H1 (cell line): ENCODE results near the gene ZNF586. TPM values are rescaled to one million over a fixed set of nuclear protein-coding genes. Genes with fewer than 3 reads are reported as not detected.
"Not testable (repeated sequence)": the region's sequence is repeated elsewhere in the genome, so short reads cannot be mapped to it uniquely, and the experiment has no call there.

Experiments used
- CTCF ChIA-PET: fragments of 300-600 bp; sonication (Branson Sonifier 250); formaldehyde crosslinking; loops from one replicate; lab custom pipeline; 2021; ENCODE audit not compliant: partially characterized antibody; lab: Charles Lee
- POLR2A ChIA-PET: fragments of 300-600 bp; sonication (Branson Sonifier 250); formaldehyde crosslinking; loops from one replicate; lab custom pipeline; 2021; ENCODE audit warnings: inconsistent platforms; ENCODE audit not compliant: partially characterized antibody; lab: Charles Lee
- DNase-seq, 2 experiments: peaks; one replicate each; pipeline versions ENCODE4 v3.0.0 to v3.0.0-alpha.2; 2010 to 2022; ENCODE audit warnings: low spot score in 2 of 2, low read depth in 1 of 2, mixed read lengths in 1 of 2
- FAIRE-seq: peaks from 2 replicates; lab custom pipeline; 2011; peaks lifted over from hg19 to GRCh38; lab: Jason Lieb, UNC
- H2AFZ ChIP-seq: 2 replicates; pipeline ENCODE4 v1.8.1; 2012; ENCODE audit warnings: low read length, inconsistent platforms
- H2AK5ac ChIP-seq: 2 replicates; pipeline ENCODE4 v1.6.1; 2013; ENCODE audit warnings: low read depth, low read length
- H2BK120ac ChIP-seq: replicated peaks from 2 replicates; pipeline ENCODE3; 2013; ENCODE audit warnings: low read depth, low read length, inconsistent platforms
- H2BK12ac ChIP-seq: 2 replicates; pipeline ENCODE4 v1.6.1; 2013; ENCODE audit warnings: low read depth, low read length
- H2BK15ac ChIP-seq: 2 replicates; pipeline ENCODE4 v1.6.1; 2013; ENCODE audit warnings: low read length
- H2BK20ac ChIP-seq: 2 replicates; pipeline ENCODE4 v1.6.1; 2013; ENCODE audit warnings: low read length
- H2BK5ac ChIP-seq: 2 replicates; pipeline ENCODE4 v1.6.1; 2013; ENCODE audit warnings: low read depth, low read length
- H3K14ac ChIP-seq: 2 replicates; pipeline ENCODE4 v1.6.1; 2013; ENCODE audit warnings: inconsistent platforms; ENCODE audit not compliant: insufficient read length
- H3K18ac ChIP-seq: 2 replicates; pipeline ENCODE4 v1.6.1; 2013; ENCODE audit warnings: low read length; ENCODE audit errors: extremely low read depth
- H3K23ac ChIP-seq: 2 replicates; pipeline ENCODE4 v1.6.1; 2013; ENCODE audit warnings: inconsistent platforms; ENCODE audit not compliant: insufficient read length
- H3K23me2 ChIP-seq: 2 replicates; pipeline ENCODE4 v1.6.1; 2013; ENCODE audit warnings: low read depth, low read length
- H3K27ac ChIP-seq: 2 replicates; pipeline ENCODE4 v1.6.1; 2011; ENCODE audit warnings: low read depth, low read length, inconsistent platforms
- H3K27me3 ChIP-seq, 4 experiments: replicated peaks in 1 of 4; 1 replicate in 1 of 4; 2 replicates in 3 of 4; pipeline versions ENCODE4 v1.6.1 to v1.8.1; 2011 to 2013; ENCODE audit warnings: low read length in 3 of 4, mild to moderate bottlenecking in 3 of 4, inconsistent platforms in 2 of 4, mixed read lengths in 2 of 4, moderate library complexity in 1 of 4; ENCODE audit not compliant: control insufficient read depth in 3 of 4, insufficient read depth in 3 of 4; ENCODE audit errors: extremely low read depth in 1 of 4
- H3K36me3 ChIP-seq, 4 experiments: 2 replicates each; pipeline versions ENCODE4 v1.6.1 to v1.8.1; 2011 to 2013; ENCODE audit warnings: mild to moderate bottlenecking in 4 of 4, low read length in 3 of 4, moderate library complexity in 2 of 4, control low read depth in 1 of 4, inconsistent platforms in 1 of 4; ENCODE audit not compliant: insufficient read depth in 4 of 4, control insufficient read depth in 2 of 4
- H3K4ac ChIP-seq: replicated peaks from 2 replicates; pipeline ENCODE3; 2013; ENCODE audit warnings: low read length, low read depth, mixed read lengths, inconsistent platforms; ENCODE audit not compliant: insufficient read length
- H3K4me1 ChIP-seq, 4 experiments: replicated peaks in 1 of 4; 1 replicate in 1 of 4; 2 replicates in 3 of 4; pipeline versions ENCODE4 v1.6.1 to v1.8.1; 2011 to 2013; ENCODE audit warnings: low read length in 3 of 4, inconsistent platforms in 2 of 4, mixed read lengths in 1 of 4; ENCODE audit not compliant: insufficient read depth in 4 of 4, control insufficient read depth in 3 of 4
- H3K4me2 ChIP-seq, 2 experiments: 2 replicates each; pipeline versions ENCODE4 v1.6.1 to v1.8.1; 2011 to 2013; ENCODE audit warnings: low read depth in 2 of 2, low read length in 2 of 2, control low read depth in 1 of 2, inconsistent platforms in 1 of 2, mild to moderate bottlenecking in 1 of 2; ENCODE audit not compliant: insufficient read depth in 1 of 2
- H3K4me3 ChIP-seq, 4 experiments: fragments of 200-600, 300-600 bp in 1 of 4; sonication (generic), shearing (Covaris generic), sonication (Bioruptor Twin) in 1 of 4; 2 replicates each; pipeline versions ENCODE4 v1.5.1 to v1.8.1; 2011 to 2016; ENCODE audit warnings: low read length in 4 of 4, low read depth in 3 of 4, control low read depth in 2 of 4, inconsistent platforms in 2 of 4, mild to moderate bottlenecking in 2 of 4, mixed read lengths in 1 of 4, moderate library complexity in 1 of 4; ENCODE audit not compliant: insufficient read depth in 2 of 4; ENCODE audit errors: extremely low read depth in 1 of 4
- H3K56ac ChIP-seq: replicated peaks from 2 replicates; pipeline ENCODE3; 2013; ENCODE audit warnings: low read depth, mild to moderate bottlenecking, mixed read lengths, low read length, inconsistent platforms; ENCODE audit not compliant: insufficient read length
- H3K79me1 ChIP-seq: 2 replicates; pipeline ENCODE4 v1.6.1; 2013; ENCODE audit warnings: low read depth, low read length, control low read depth
- H3K79me2 ChIP-seq, 2 experiments: 2 replicates each; pipeline versions ENCODE4 v1.6.1 to v1.8.1; 2012 to 2013; ENCODE audit warnings: low read length in 2 of 2, mild to moderate bottlenecking in 2 of 2, inconsistent platforms in 1 of 2; ENCODE audit not compliant: insufficient read depth in 2 of 2, control insufficient read depth in 1 of 2
- H3K9ac ChIP-seq, 4 experiments: replicated peaks in 1 of 4; 1 replicate in 1 of 4; 2 replicates in 3 of 4; pipeline versions ENCODE4 v1.6.1 to v1.8.1; 2011 to 2013; ENCODE audit warnings: low read depth in 3 of 4, low read length in 3 of 4, control low read depth in 2 of 4, mild to moderate bottlenecking in 2 of 4, moderate library complexity in 2 of 4, inconsistent platforms in 1 of 4; ENCODE audit errors: extremely low read depth in 1 of 4
- H3K9me3 ChIP-seq, 2 experiments: 2 replicates each; pipeline versions ENCODE4 v1.6.1 to v1.8.1; 2012 to 2013; ENCODE audit warnings: mild to moderate bottlenecking in 2 of 2, moderate library complexity in 2 of 2, control low read depth in 1 of 2, inconsistent platforms in 1 of 2, low read depth in 1 of 2, low read length in 1 of 2, mixed read lengths in 1 of 2; ENCODE audit not compliant: insufficient read depth in 2 of 2
- H4K20me1 ChIP-seq, 2 experiments: replicated peaks in 1 of 2; 2 replicates each; pipeline versions ENCODE3 to v1.8.1; 2011 to 2013; ENCODE audit warnings: inconsistent platforms in 2 of 2, low read length in 2 of 2, mild to moderate bottlenecking in 1 of 2; ENCODE audit not compliant: insufficient read depth in 2 of 2, control insufficient read depth in 1 of 2
- H4K5ac ChIP-seq: 2 replicates; pipeline ENCODE4 v1.6.1; 2013; ENCODE audit warnings: low read length, low read depth, mixed read lengths, inconsistent platforms; ENCODE audit not compliant: insufficient read length
- H4K8ac ChIP-seq: 2 replicates; pipeline ENCODE4 v1.8.0; 2013; ENCODE audit warnings: mild to moderate bottlenecking, moderate library complexity, low read length, inconsistent platforms; ENCODE audit not compliant: insufficient read depth; ENCODE audit errors: extremely low read depth
- H4K91ac ChIP-seq: replicated peaks from 2 replicates; pipeline ENCODE3; 2013; ENCODE audit warnings: low read length, mixed read lengths, inconsistent platforms; ENCODE audit not compliant: insufficient read length
- EP300 ChIP-seq, 2 experiments: IDR thresholded peaks; 1 replicate in 1 of 2; 2 replicates in 1 of 2; pipeline ENCODE4 v1.6.1; 2011 to 2012; ENCODE audit warnings: low read depth in 2 of 2, low read length in 2 of 2, mild to moderate bottlenecking in 2 of 2, borderline replicate concordance in 1 of 2, inconsistent platforms in 1 of 2, moderate library complexity in 1 of 2
- FOSL1 ChIP-seq: IDR thresholded peaks from 2 replicates; pipeline ENCODE4 v1.6.1; 2011; ENCODE audit warnings: mild to moderate bottlenecking, low read depth, low read length, moderate library complexity; ENCODE audit not compliant: insufficient read depth
- HDAC6 ChIP-seq: IDR thresholded peaks from one replicate; pipeline ENCODE4 v1.7.1; 2012; ENCODE audit warnings: low read depth, mild to moderate bottlenecking, inconsistent platforms, low read length, moderate library complexity
- KDM4A ChIP-seq: IDR thresholded peaks from one replicate; pipeline ENCODE4 v1.7.1; 2012; ENCODE audit warnings: low read depth, mild to moderate bottlenecking, moderate library complexity, low read length, inconsistent platforms; ENCODE audit not compliant: severe bottlenecking
- PHF8 ChIP-seq: fragments of 200-600 bp; sonication (generic); conservative IDR thresholded peaks from 2 replicates; pipeline ENCODE4 v1.7.1; 2012; ENCODE audit warnings: low read depth, mild to moderate bottlenecking, inconsistent platforms, low read length, moderate library complexity
- SIN3A ChIP-seq, 2 experiments: IDR thresholded peaks in 1 of 2; conservative IDR thresholded peaks in 1 of 2; 2 replicates each; pipeline ENCODE4 v1.6.1; 2011 to 2012; ENCODE audit warnings: low read length in 2 of 2, improper control_type of control experiment in 1 of 2, low read depth in 1 of 2, mild to moderate bottlenecking in 1 of 2
- SIRT6 ChIP-seq: IDR thresholded peaks from one replicate; pipeline ENCODE4 v1.7.1; 2012; ENCODE audit warnings: low read length, inconsistent platforms
- USF2 ChIP-seq: IDR thresholded peaks from 2 replicates; pipeline ENCODE4 v1.6.1; 2011; ENCODE audit warnings: low read length, improper control_type of control experiment
- WGBS, 2 experiments: shearing (Covaris generic) in 1 of 2; methylation state at CpG; one replicate each; pipeline versions ENCODE4 v1.1.6 to v1.1.7; 2013 to 2015; ENCODE audit warnings: low lambda C conversion rate in 2 of 2, mixed read lengths in 2 of 2, inconsistent platforms in 1 of 2, low coverage in 1 of 2, missing lambda C conversion rate in 1 of 2; ENCODE audit not compliant: insufficient replicate concordance in 2 of 2, insufficient coverage in 1 of 2, insufficient read length in 1 of 2; ENCODE audit errors: extremely low coverage in 1 of 2, missing lambda C conversion rate in 1 of 2; 5-methylcytosine and 5-hydroxymethylcytosine counted together
- polyA plus RNA-seq, 7 experiments: library from polyadenylated mRNA; depleted of rRNA in 3 of 7; stranded (reverse) in 5 of 7; unstranded in 2 of 7; fragments of >200 nt in 5 of 7; fragments of 200-250 nt in 2 of 7; gene quantifications; 1 replicate in 5 of 7; 2 replicates in 1 of 7; 4 replicates in 1 of 7; pipeline versions ENCODE4 v1.2.1 to v1.2.3, GENCODE V29; 2011 to 2013; ENCODE audit warnings: missing spikeins in 2 of 7, mixed read lengths in 2 of 7
- total RNA-seq: library from RNA; stranded (reverse); fragmentation: NEBNext Ultra II Directional; extraction: Animal tissue kit (Norgen Biotek cat#: 25700); gene quantifications from 2 replicates; pipeline ENCODE4 v1.2.1, GENCODE V29; 2021

Gene ZNF586
- total and polyA plus RNA-seq, 2 of the 8 experiments (the other 6 are each of a cell fraction or from before 2014, with no cell fraction given) = 8.1 to 15.5 TPM

GRCh38 chr19:57820599-57820998 lies 51.1 kb downstream of the ZNF586 start (continued):
- no peak for TF ChIP-seq KDM4A
- no peak for TF ChIP-seq HDAC6
- no peak for TF ChIP-seq SIN3A (conservative IDR thresholded peaks at IDR 0.05 in 1 of 2, IDR thresholded peaks at IDR 0.05 in 1 of 2; ENCODE audit: low read depth in 1 of 2, low read length in 2 of 2)
- no peak for TF ChIP-seq SIRT6
- no peak for TF ChIP-seq FOSL1
- TF ChIP-seq PHF8 = no peak
- TF ChIP-seq USF2 = no peak
- no peak for TF ChIP-seq EP300 (IDR thresholded peaks at IDR 0.05; ENCODE audit: borderline replicate concordance in 1 of 2, low read depth in 2 of 2, low read length in 2 of 2)

DNA sequence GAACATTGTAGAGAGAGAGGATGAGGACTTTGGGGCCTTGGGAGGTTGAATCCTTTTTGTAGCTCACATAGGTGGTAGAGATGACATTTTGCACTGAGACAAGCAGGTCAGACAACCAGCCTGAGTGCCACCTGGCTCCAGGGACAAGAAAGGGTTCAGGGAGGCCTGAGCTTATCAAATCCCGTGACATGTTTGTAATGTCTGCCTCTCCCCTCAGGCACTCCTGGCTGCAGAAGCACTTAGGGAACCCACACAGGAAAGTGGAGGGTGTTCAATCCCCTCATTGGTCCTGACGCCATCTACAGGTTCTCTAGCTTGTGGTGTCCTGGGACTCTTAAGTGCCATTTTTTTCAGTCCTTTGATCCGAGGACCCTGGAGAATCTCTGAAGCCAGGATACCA lies 51.6 kb downstream of the ZNF586 start:
- WGBS, 2 experiments = 93% methylated on average over 3 of the region's 3 CpGs; no CpG with 5 or more reads in 1 of the 2 experiments

More for the DNA sequence above, 51.6 kb downstream of the ZNF586 start:
- not testable (repeated sequence) for H2AK5ac ChIP-seq, H3K79me1 ChIP-seq, H4K8ac ChIP-seq, H2BK12ac ChIP-seq, H3K14ac ChIP-seq, H2BK15ac ChIP-seq, H3K4me1 ChIP-seq, FAIRE-seq, H3K4ac ChIP-seq, H3K9me3 ChIP-seq, H2AFZ ChIP-seq, H3K9ac ChIP-seq, DNase-seq, H2BK5ac ChIP-seq, H3K18ac ChIP-seq, H3K27ac ChIP-seq, H3K23ac ChIP-seq, H4K5ac ChIP-seq, H3K27me3 ChIP-seq, H2BK20ac ChIP-seq, H3K56ac ChIP-seq, H4K91ac ChIP-seq, H2BK120ac ChIP-seq, H3K23me2 ChIP-seq, H4K20me1 ChIP-seq
- ChIA-PET POLR2A (interaction anchor here (2.5 to 5.6 kb wide), 4 partner anchors 9 to 83 kb away, joined by 9 to 52 read pairs (median 28); partner anchors contain the start of genes ZNF587 and ZNF587B), CTCF (interaction anchor here (1.1 to 3.8 kb wide), 2 partner anchors 8 to 77 kb away, joined by 3 to 15 read pairs; partner anchors contain the start of gene ZNF587B)
- peak overlapping the region; percentile 67 to 81; a peak in 3 of 4 replicates for H3K4me2 ChIP-seq
- H3K4me3 ChIP-seq = peak overlapping the region in 3 of 4 experiments; percentile 94 to 99 (median 97); a peak in 3 of 8 replicates
- peaks cover 0 to 11% (median 0%) of the 10 kb centered on the region in 4 experiments; a peak in 3 of 8 replicates for H3K36me3 ChIP-seq
- H3K79me2 ChIP-seq = peaks cover 18 to 65% of the 10 kb centered on the region in 2 experiments
